Spinal cord (tissue), 10 donors: ENCODE data around the gene EEF2K. TPM values are rescaled to one million over a fixed set of nuclear protein-coding genes. Genes with fewer than 3 reads are reported as not detected.

ENCODE experiments used
- DNase-seq, 6 donors: peaks; one replicate each; pipeline versions ENCODE4 v3.0.0 to v3.0.0-alpha.2; 2013 to 2015; ENCODE audit warnings: low spot score in 6 of 6, low read depth in 4 of 6
- H3K27ac ChIP-seq: one replicate; pipeline ENCODE4 v1.5.1; 2013; ENCODE audit warnings: low read depth, low read length, control low read depth
- H3K27me3 ChIP-seq: one replicate; pipeline ENCODE4 v1.6.1; 2013; ENCODE audit warnings: low read length; ENCODE audit not compliant: control insufficient read depth, insufficient read depth
- H3K36me3 ChIP-seq: one replicate; pipeline ENCODE4 v1.6.1; 2013; ENCODE audit warnings: low read length; ENCODE audit not compliant: control insufficient read depth, insufficient read depth
- H3K4me1 ChIP-seq: one replicate; pipeline ENCODE4 v1.6.1; 2013; ENCODE audit warnings: low read length; ENCODE audit not compliant: control insufficient read depth, insufficient read depth
- H3K4me3 ChIP-seq: one replicate; pipeline ENCODE4 v1.5.1; 2013; ENCODE audit warnings: low read depth, low read length, control low read depth
- H3K9me3 ChIP-seq: one replicate; pipeline ENCODE4 v1.6.1; 2013; ENCODE audit warnings: low read length; ENCODE audit not compliant: control insufficient read depth, insufficient read depth
- WGBS: methylation state at CpG from one replicate; pipeline ENCODE4 v1.1.5; 2013; ENCODE audit warnings: missing lambda C conversion rate; ENCODE audit not compliant: insufficient coverage; 5-methylcytosine and 5-hydroxymethylcytosine counted together
- polyA plus RNA-seq, 2 donors: library from polyadenylated mRNA; unstranded; fragments of 120-200 nt; gene quantifications; one replicate each; pipeline ENCODE4 v1.2.1, GENCODE V29; 2013; ENCODE audit not compliant: insufficient read length in 2 of 2
- total RNA-seq, 2 donors: library from RNA; depleted of rRNA in 1 of 2; stranded (reverse); fragments of 120-200 nt in 1 of 2; fragments of >200 nt in 1 of 2; gene quantifications; one replicate each; pipeline versions ENCODE4 v1.2.3 to v1.2.4, GENCODE V29; 2013 to 2014
- donor health status: healthy.

The EEF2K gene
- total and polyA plus RNA-seq, 4 donors, result 15.4 to 30.4 (median 22.1) TPM

DNA sequence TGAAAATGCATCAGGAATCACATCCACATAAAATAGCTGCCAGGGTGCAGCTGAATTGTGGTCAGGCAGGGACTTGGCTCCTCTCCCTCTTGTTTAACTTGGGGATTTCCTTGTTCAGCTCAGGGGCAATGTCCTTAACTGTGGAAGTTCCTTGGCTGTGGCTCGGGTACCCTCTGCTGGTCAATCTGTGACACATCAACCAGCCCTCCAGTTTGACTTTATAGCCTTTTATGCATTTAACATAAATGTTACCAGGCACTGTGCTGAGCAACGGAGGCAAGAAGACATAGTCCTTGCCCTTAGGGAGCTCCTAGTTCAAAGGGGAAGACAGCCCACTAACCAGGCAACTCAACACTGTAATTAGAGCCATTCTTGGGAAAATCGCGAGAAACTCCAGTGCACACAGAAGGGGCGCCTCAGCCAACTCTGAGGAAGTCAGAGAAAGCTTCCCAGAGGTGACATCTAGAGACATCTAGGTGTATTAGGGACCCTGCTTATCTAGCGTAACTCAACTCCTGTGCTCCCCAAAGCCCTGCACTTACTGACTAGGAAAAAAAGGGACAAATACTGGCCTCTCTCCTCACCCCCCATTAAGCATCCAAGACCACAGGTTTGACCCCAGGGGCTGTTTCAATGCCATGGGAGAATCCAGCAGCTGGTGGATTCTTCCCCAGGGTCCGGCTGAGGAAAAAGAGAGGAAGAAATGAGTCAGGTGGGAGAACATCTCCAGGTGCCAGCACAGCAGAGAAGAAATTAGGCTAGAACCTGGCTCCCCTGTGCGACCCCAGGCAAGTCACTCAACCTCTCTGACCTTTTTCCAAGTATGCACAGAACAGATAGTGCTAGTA is 17.3 kb upstream of the EEF2K start:
- 29% methylated on average over 3 of the region's 8 CpGs for WGBS
- H3K4me3 ChIP-seq, result no peak overlapping the region
- H3K27ac ChIP-seq, result peak overlapping the region; percentile 26
- no peaks in the 10 kb centered on the region for H3K36me3 ChIP-seq
- peaks cover 33% of the 10 kb centered on the region for H3K4me1 ChIP-seq
- no peaks in the 10 kb centered on the region for H3K9me3 ChIP-seq
- DNase-seq, result peak in 3 of 6 donors; percentile 70 to 95 (median 88)
- H3K27me3 ChIP-seq, result no peaks in the 10 kb centered on the region

DNA sequence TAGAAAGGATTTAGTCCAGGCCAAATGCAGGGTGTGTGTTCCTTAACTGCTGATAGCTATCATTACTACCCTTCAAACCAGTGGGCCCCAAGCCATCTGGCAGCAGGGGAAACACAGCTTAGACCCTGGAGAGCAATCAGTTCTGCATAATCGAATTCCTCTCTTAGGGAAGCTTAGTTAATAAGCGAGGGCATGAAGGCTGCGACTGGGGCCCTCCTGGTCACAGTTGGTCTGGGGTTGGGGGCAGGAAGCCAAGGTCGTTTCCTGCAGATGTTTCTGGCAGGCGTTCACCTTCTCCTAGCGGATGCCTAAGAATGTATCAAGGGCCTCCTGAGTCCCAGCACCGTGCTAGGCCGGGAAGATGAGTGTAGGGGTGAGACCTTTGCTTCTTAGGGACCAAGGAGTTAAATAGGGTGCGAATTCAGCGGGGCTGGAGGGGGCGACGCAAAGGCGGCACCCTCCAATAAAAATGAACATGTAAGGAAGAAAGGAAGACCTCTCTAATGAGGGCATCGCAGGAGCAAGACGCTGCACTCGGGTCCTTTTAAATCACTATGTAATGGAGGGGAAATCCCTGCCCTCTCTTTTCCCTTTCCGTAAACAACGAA is 16.5 kb upstream of the EEF2K start:
- Histone ChIP-seq H3K4me1 (peaks cover 33% of the 10 kb centered on the region), H3K27me3 (no peaks in the 10 kb centered on the region), H3K9me3 (no peaks in the 10 kb centered on the region), H3K27ac (peak overlapping the region; percentile 99), H3K36me3 (no peaks in the 10 kb centered on the region), H3K4me3 (peak overlapping the region; percentile 59)
- DNase-seq, result peak in 2 of 6 donors; percentile 49 to 56
- 14% methylated on average over 14 of the region's 18 CpGs for WGBS

DNA sequence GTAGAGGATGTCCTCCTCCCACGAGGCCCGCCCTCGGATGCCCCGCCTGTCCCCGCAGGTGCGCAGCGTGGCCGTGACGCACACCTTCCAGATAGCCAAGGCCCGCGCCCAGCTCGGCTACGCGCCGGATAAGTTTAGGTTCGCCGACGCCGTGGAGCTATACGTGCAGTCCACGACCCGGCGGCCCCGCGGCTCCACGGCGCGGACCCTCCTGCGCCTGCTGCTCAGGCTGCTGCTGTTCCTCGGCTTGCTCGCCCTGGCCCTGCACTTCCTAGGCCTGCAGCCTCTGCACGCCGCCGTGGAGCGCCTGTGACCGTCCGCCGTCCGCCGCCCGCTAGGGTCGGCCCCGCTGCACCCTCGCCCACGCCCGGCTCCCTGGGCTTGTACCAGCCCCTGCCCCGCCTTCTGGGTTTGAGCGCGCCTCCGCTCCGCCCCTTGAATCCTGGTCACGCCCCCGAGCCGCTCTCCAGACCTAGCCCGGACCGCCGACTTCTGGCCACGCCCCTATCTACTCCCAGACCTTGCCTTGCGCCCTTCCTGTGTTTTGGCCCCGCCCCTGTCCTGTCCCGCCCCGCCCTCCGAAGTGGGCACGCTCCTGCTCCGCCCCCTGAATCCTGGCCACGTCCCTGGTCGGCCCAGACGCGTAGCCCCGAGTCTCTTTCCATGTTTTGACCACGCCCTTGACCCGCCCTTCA is 15.8 kb upstream of the EEF2K start:
- Histone ChIP-seq H3K27me3 (no peaks in the 10 kb centered on the region), H3K9me3 (no peaks in the 10 kb centered on the region), H3K27ac (peak overlapping the region; percentile 99), H3K4me1 (peaks cover 29% of the 10 kb centered on the region), H3K36me3 (no peaks in the 10 kb centered on the region), H3K4me3 (peak overlapping the region; percentile 59)
- DNase-seq, result peak in 2 of 6 donors; percentile 98 to 100
- under 1% methylated on average over 72 of the region's 72 CpGs for WGBS

DNA sequence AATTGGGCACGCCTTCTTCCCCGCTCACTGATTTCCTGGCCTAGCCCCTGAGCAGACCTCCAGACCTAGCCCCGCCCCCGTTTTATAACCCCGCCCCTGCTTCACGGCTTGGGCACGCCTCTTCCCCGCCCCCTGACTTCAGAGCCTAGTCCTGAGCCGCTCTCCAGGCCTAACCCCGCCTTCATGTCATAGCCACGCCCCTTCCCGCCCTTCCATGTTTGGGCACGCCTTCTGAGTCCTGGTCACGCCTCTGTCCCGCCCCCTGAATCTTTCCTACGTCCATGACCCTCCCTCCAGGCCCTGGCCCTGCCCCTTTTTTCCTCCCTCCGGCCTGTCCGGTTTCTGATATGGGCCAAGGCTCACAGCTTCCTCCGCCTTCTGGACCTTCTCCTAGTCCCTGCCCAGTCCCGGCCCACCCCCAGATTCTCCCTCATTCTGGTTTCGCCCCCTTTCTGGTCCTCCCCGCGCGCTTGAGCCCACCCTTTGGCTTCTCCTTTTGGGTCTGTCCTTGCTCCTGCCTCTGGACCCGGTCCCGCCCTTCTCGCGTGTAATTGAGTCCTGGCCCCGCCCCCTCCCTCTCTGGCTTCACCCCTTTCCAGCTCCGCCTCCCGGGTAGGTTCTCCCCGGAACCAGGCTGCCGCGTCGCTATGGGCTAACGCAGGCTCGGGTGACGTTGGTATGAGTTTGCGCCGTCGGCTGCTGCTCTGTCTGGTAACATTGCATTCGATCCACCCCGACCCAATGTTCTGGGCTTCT is 15.1 kb upstream of the EEF2K start:
- WGBS, result under 1% methylated on average over 40 of the region's 43 CpGs
- no peaks in the 10 kb centered on the region for H3K27me3 ChIP-seq
- H3K36me3 ChIP-seq, result no peaks in the 10 kb centered on the region
- peaks cover 29% of the 10 kb centered on the region for H3K4me1 ChIP-seq
- DNase-seq, result peak; percentile 93 to 100 (median 98)
- H3K9me3 ChIP-seq, result no peaks in the 10 kb centered on the region
- H3K4me3 ChIP-seq, result peak overlapping the region; percentile 68
- peak overlapping the region; percentile 99 for H3K27ac ChIP-seq

DNA sequence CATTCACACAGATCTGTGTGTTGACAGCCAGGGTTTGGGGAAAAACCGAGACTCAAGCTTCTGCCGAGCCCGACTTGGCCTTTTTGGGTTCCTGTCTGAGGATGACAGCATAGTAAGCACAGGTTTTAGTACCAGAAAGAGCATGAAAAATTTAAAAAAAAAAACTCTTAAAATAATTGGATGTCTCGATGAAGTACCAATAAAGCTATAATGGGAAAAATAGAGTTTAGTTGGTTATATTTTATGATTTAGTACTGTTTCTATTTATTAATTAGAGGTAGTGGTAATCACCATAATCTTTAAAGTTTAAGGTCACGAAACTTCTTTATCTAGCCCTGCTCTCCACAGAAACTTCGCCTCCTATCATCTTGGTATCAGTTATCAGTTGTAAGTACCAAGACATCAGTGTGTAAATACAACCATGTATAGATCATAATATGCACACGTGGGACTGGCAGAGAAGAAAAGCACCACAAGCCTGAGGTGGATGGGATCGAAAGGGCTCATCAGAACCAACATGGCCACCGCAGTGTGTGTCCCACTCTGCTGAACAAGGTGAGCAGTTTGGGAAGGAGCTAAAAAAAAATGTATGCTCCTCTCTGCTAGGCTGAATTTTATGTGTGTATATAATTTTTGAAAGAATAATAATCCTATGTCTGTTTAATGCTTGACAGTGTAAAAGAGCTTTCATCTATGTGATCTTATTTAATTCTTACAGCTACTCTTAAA is 14.4 kb upstream of the EEF2K start:
- H3K4me3 ChIP-seq, result peak overlapping the region; percentile 68
- DNase-seq, result peak in 2 of 6 donors; percentile 40 to 66
- H3K9me3 ChIP-seq, result no peaks in the 10 kb centered on the region
- peak overlapping the region; percentile 99 for H3K27ac ChIP-seq
- no peaks in the 10 kb centered on the region for H3K27me3 ChIP-seq
- H3K36me3 ChIP-seq, result no peaks in the 10 kb centered on the region
- peaks cover 35% of the 10 kb centered on the region for H3K4me1 ChIP-seq
- WGBS, result 45% methylated on average over 2 of the region's 9 CpGs

DNA sequence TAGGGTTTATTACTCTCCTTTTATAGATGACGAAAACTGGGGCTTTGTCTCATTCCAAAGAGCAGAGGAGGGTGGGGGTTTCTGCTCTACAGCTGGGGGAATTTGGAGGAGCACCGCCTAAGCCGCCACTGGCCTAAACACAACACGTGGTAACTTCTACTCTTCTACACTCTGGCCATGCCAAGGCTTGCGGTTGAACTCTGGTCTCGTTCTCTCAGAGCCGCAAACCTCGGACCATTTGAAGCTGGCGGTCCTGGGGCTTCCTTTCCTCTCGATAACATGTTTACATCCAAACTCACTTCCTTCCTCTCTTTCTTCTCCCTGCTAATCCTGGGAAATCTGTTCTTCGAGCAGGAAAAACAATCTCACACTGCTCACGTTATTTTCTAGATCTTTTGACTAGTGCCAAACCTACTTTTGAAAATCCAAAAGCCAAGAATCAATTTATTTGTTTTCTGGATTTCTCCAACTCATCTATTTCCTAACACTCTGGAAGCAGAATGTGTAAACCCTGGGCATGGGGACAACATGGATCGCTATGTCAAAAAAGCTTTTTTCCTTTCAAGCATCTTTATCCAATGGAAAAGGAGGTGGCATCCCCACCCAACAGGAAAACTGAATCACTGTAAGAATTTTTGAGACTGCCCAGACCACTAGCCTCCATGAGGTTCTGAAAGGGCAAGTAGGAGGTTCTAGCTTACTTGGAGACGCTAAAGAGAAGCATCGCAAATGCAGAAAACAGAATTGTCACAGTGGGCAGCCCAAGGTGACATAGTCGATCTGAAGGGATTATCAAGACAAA is 13.6 kb upstream of the EEF2K start:
- peak in 3 of 6 donors; percentile 46 to 78 (median 75) for DNase-seq
- Histone ChIP-seq H3K27ac (peak overlapping the region; percentile 99), H3K9me3 (no peaks in the 10 kb centered on the region), H3K4me1 (peaks cover 35% of the 10 kb centered on the region), H3K4me3 (peak overlapping the region; percentile 68), H3K36me3 (no peaks in the 10 kb centered on the region), H3K27me3 (no peaks in the 10 kb centered on the region)
- WGBS, result 28% methylated on average over 13 of the region's 16 CpGs

DNA sequence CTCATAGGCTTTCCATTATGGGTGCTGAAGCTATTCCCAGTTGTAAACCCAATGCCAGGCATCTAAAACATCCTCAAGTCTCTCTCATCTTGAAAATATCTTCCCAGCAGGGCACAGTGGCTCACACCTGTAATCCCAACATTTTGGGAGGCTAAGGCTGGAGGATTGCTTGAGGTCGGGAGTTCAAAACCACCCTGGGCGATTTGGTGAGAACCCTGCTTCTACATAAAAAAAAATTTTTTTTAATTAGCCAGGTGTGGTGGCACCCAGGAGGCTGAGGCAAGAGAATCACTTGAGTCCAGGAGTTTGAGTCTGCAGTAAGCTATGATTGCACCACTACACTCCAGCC is 13.0 kb upstream of the EEF2K start:
- Histone ChIP-seq H3K27ac (peak overlapping the region; percentile 99), H3K4me1 (peaks cover 35% of the 10 kb centered on the region), H3K9me3 (no peaks in the 10 kb centered on the region), H3K36me3 (no peaks in the 10 kb centered on the region), H3K27me3 (no peaks in the 10 kb centered on the region), H3K4me3 (no peak overlapping the region)
- WGBS, result no CpG with 5 or more reads among the region's 2 CpGs
- no peak for DNase-seq

DNA sequence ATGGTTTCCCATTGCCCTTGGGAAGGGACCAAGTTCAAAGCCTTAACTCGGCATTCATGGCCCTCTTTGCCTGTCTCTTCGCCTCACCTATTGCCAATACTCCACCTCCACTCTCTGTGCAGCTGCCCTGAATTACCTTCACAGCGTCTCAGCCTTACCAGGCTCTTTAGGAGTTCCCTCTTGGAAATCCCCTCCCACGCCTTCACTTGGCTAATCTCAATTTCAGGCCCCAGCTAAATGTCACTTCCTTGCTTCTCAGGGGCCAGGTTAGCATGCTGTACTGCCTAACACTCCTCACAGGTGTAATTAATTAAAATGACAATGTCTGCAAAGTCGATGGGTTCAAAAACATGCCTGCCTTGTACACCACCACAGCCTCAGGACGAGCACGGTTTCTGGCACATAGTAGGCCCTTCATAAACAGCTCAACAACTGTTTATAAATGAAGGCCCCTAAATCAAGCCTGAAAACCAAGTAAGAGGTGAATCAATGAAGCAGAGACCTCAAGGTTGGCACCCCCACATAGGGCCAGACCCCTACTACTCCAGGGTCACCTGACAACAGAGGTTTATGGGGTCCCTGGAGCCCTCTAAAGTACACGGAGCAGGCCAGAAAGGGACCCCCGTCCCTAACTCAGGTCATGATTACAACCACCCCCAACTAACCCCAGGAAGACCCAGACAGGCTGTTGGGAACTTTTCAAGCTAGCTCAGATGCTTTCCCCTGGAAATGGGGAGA is 11.2 kb upstream of the EEF2K start:
- Histone ChIP-seq H3K4me3 (no peak overlapping the region), H3K27me3 (no peaks in the 10 kb centered on the region), H3K9me3 (no peaks in the 10 kb centered on the region), H3K4me1 (peaks cover 22% of the 10 kb centered on the region), H3K36me3 (no peaks in the 10 kb centered on the region), H3K27ac (peak overlapping the region; percentile 75)
- 86% methylated on average over 6 of the region's 9 CpGs for WGBS
- DNase-seq, result no peak
